A549 (cell line): ENCODE measurements around the gene ACP5. TPM values are rescaled to one million over a fixed set of nuclear protein-coding genes. Genes with fewer than 3 reads are reported as not detected.

ENCODE experiments used
- ATAC-seq, 2 experiments: fragments of 200-7000 bp in 1 of 2; fragments of >200 bp in 1 of 2; cut with Nextera tagmentation in 1 of 2; cut with Tn5 transposase in 1 of 2; 3 replicates each; pipeline versions ENCODE4 v1.8.0 to v1.9.1; 2018 to 2020; ENCODE audit warnings: mild to moderate bottlenecking in 1 of 2, moderate library complexity in 1 of 2
- CTCF ChIA-PET: fragments of 300-600 bp; sonication (Branson Sonifier 250); formaldehyde crosslinking; extraction: SDS; loops from one replicate; lab custom pipeline; 2021; ENCODE audit warnings: antibody characterized with exemption, inconsistent platforms; lab: Yijun Ruan, JAX
- POLR2A ChIA-PET: fragments of 350-600 bp; formaldehyde crosslinking; extraction: SDS; loops from one replicate; lab custom pipeline; 2021; ENCODE audit warnings: antibody characterized with exemption, inconsistent platforms; lab: Yijun Ruan, JAX
- DNase-seq, 2 experiments: peaks; one replicate each; pipeline versions ENCODE4 v3.0.0 to v3.0.0-alpha.2; 2011 to 2016; ENCODE audit warnings: low read depth in 1 of 2, low spot score in 1 of 2
- FAIRE-seq: peaks from 2 replicates; lab custom pipeline; 2011; peaks lifted over from hg19 to GRCh38; lab: Jason Lieb, UNC
- H3K27ac ChIP-seq, 2 experiments: fragments of >200 bp; sonication (Bioruptor Twin); formaldehyde crosslinking; 3 replicates each; pipeline ENCODE4 v1.5.1; 2016 to 2017
- H3K4me1 ChIP-seq: fragments of >200 bp; sonication (Bioruptor Twin); formaldehyde crosslinking; 3 replicates; pipeline ENCODE4 v1.6.1; 2016
- H3K4me2 ChIP-seq: fragments of >200 bp; sonication (Bioruptor Twin); formaldehyde crosslinking; 3 replicates; pipeline ENCODE4 v1.6.1; 2016
- H3K4me3 ChIP-seq: fragments of >200 bp; sonication (Bioruptor Twin); formaldehyde crosslinking; 3 replicates; pipeline ENCODE4 v1.5.1; 2016
- H3K9me3 ChIP-seq: fragments of >200 bp; sonication (Bioruptor Twin); formaldehyde crosslinking; 3 replicates; pipeline ENCODE4 v1.6.1; 2016
- BHLHE40 ChIP-seq: IDR thresholded peaks from 2 replicates; pipeline ENCODE4 v1.6.1; 2012; ENCODE audit warnings: low read depth, low read length, inconsistent platforms
- CBX2 ChIP-seq: fragments of 200-600 bp; sonication (generic); IDR thresholded peaks from 2 replicates; pipeline ENCODE4 v1.6.1; 2016; ENCODE audit warnings: low read depth, mild to moderate bottlenecking, borderline replicate concordance
- CBX8 ChIP-seq: fragments of 200-600 bp; sonication (generic); IDR thresholded peaks from 2 replicates; pipeline ENCODE4 v1.6.1; 2016
- EHMT2 ChIP-seq: fragments of 200-600 bp; sonication (generic); IDR thresholded peaks from 2 replicates; pipeline ENCODE4 v1.6.1; 2016; ENCODE audit warnings: antibody characterized with exemption, low read depth, mild to moderate bottlenecking, moderate library complexity
- FOSB ChIP-seq: fragments of 250-450 bp; sonication (Bioruptor Pico); IDR thresholded peaks from 2 replicates; pipeline ENCODE4 v1.5.0; 2020; ENCODE audit warnings: mild to moderate bottlenecking, moderate library complexity
- FOSL2 ChIP-seq, 2 experiments: fragments of 450-650 bp in 1 of 2; fragments of >200 bp in 1 of 2; sonication (Bioruptor Twin) in 1 of 2; formaldehyde crosslinking; IDR thresholded peaks; 2 replicates each; pipeline versions ENCODE4 v1.5.0 to v1.6.1; 2016 to 2020; ENCODE audit warnings: mild to moderate bottlenecking in 1 of 2, moderate library complexity in 1 of 2
- HDAC2 ChIP-seq: fragments of 200-600 bp; sonication (generic); IDR thresholded peaks from 2 replicates; pipeline ENCODE4 v1.6.1; 2016
- HEYL ChIP-seq: fragments of 250-450 bp; sonication (Bioruptor Pico); IDR thresholded peaks from 2 replicates; pipeline ENCODE4 v1.8.0; 2021; ENCODE audit warnings: mild to moderate bottlenecking, moderate library complexity
- HOXA7 ChIP-seq: fragments of 250-450 bp; sonication (Bioruptor Pico); IDR thresholded peaks from 2 replicates; pipeline ENCODE4 v1.5.0; 2020; ENCODE audit warnings: mild to moderate bottlenecking, moderate library complexity
- KDM5A ChIP-seq: fragments of 200-600 bp; sonication (generic); IDR thresholded peaks from 2 replicates; pipeline ENCODE4 v1.6.1; 2016; ENCODE audit warnings: antibody characterized with exemption, mild to moderate bottlenecking
- NFE2L2 ChIP-seq: fragments of 150-350 bp; conservative IDR thresholded peaks from 2 replicates; pipeline ENCODE4 v1.6.1; 2014; ENCODE audit warnings: low read length
- NR3C1 ChIP-seq: fragments of >200 bp; sonication (Bioruptor Twin); formaldehyde crosslinking; IDR thresholded peaks from 3 replicates; pipeline ENCODE4 v1.6.1; 2017
- POLR2AphosphoS2 ChIP-seq: conservative IDR thresholded peaks from 2 replicates; pipeline ENCODE4 v1.6.1; 2012; ENCODE audit warnings: low read length, improper control_type of control experiment, inconsistent platforms
- RAD21 ChIP-seq, 2 experiments: fragments of >200 bp in 1 of 2; sonication (Bioruptor Twin) in 1 of 2; formaldehyde crosslinking in 1 of 2; IDR thresholded peaks in 1 of 2; conservative IDR thresholded peaks in 1 of 2; 2 replicates in 1 of 2; 3 replicates in 1 of 2; pipeline ENCODE4 v1.6.1; 2012 to 2018; ENCODE audit warnings: inconsistent platforms in 1 of 2
- TFCP2L1 ChIP-seq: fragments of 250-450 bp; sonication (Bioruptor Pico); IDR thresholded peaks from 2 replicates; pipeline ENCODE4 v1.5.0; 2021; ENCODE audit warnings: mild to moderate bottlenecking
- ZFP36 ChIP-seq: fragments of 450-650 bp; IDR thresholded peaks from 2 replicates; pipeline ENCODE4 v1.6.1; 2014; ENCODE audit warnings: borderline replicate concordance; ENCODE audit not compliant: partially characterized antibody
- ZSCAN20 ChIP-seq: fragments of 250-450 bp; sonication (Bioruptor Pico); IDR thresholded peaks from 2 replicates; pipeline ENCODE4 v1.8.0; 2022; ENCODE audit warnings: mild to moderate bottlenecking, moderate library complexity
- WGBS: methylation state at CpG from one replicate; pipeline ENCODE4 v1.1.6; 2017; ENCODE audit errors: missing lambda C conversion rate; 5-methylcytosine and 5-hydroxymethylcytosine counted together
- polyA plus RNA-seq, 4 experiments: library from polyadenylated mRNA; depleted of rRNA in 3 of 4; stranded (reverse); fragments of >200 nt; fragmentation: RNase III in 1 of 4; extraction: RNeasy Plus Mini Kit Qiagen cat#74134 plus additional on column Dnase treatment in 1 of 4; gene quantifications; 2 replicates in 3 of 4; 3 replicates in 1 of 4; pipeline ENCODE4 v1.2.3, GENCODE V29; 2011 to 2017
- TF ChIP-seq, protein P1 (sequence below): fragments of 250-450 bp; sonication (Bioruptor Pico); IDR thresholded peaks from 2 replicates; pipeline ENCODE4 v1.5.0; 2021; ENCODE audit warnings: mild to moderate bottlenecking, moderate library complexity, borderline replicate concordance
- TF ChIP-seq, protein P2 (sequence below): fragments of 250-450 bp; sonication (Bioruptor Pico); IDR thresholded peaks from 2 replicates; pipeline ENCODE4 v1.5.0; 2020; ENCODE audit warnings: low read depth, mild to moderate bottlenecking, moderate library complexity
- TF ChIP-seq, protein P3 (sequence below): fragments of >200 bp; sonication (Bioruptor Twin); formaldehyde crosslinking; IDR thresholded peaks from 3 replicates; pipeline ENCODE4 v1.5.1; 2016
- TF ChIP-seq, protein P4 (sequence below): fragments of >200 bp; sonication (Bioruptor Twin); formaldehyde crosslinking; IDR thresholded peaks from 3 replicates; pipeline ENCODE4 v1.6.1; 2016
- TF ChIP-seq, protein P5 (sequence below): IDR thresholded peaks from 2 replicates; pipeline ENCODE4 v1.6.1; 2012

ACP5 gene
- polyA plus RNA-seq, 2 of the 4 experiments (the other 2 are of a cell fraction) = 0.05 TPM; not detected in 1

DNA sequence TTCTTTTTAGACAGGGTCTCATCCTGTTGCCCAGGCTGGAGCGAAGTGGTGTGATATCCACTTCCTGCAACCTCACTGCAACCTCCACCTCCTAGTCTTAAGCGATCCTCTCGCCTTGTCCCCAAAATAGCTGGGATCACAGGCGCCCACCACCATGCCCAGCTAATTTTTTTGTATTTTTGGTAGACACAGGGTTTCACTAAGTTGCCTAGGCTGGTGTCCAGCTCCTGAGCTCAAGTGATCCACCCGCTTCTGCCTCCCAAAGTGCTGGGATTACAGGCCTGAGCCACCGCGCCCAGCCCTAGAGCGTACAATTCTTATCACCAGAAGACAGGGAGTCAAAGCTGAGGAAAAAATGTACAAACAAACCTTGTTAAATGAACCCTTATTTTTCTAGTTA lies 13.9 kb downstream of the ACP5 start (continued):
- TF ChIP-seq, protein P1, sequence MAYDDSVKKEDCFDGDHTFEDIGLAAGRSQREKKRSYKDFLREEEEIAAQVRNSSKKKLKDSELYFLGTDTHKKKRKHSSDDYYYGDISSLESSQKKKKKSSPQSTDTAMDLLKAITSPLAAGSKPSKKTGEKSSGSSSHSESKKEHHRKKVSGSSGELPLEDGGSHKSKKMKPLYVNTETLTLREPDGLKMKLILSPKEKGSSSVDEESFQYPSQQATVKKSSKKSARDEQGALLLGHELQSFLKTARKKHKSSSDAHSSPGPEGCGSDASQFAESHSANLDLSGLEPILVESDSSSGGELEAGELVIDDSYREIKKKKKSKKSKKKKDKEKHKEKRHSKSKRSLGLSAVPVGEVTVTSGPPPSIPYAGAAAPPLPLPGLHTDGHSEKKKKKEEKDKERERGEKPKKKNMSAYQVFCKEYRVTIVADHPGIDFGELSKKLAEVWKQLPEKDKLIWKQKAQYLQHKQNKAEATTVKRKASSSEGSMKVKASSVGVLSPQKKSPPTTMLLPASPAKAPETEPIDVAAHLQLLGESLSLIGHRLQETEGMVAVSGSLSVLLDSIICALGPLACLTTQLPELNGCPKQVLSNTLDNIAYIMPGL (CRISPR knock-in tag) = no peak
- TF ChIP-seq FOSB (CRISPR knock-in tag) = no peak

DNA sequence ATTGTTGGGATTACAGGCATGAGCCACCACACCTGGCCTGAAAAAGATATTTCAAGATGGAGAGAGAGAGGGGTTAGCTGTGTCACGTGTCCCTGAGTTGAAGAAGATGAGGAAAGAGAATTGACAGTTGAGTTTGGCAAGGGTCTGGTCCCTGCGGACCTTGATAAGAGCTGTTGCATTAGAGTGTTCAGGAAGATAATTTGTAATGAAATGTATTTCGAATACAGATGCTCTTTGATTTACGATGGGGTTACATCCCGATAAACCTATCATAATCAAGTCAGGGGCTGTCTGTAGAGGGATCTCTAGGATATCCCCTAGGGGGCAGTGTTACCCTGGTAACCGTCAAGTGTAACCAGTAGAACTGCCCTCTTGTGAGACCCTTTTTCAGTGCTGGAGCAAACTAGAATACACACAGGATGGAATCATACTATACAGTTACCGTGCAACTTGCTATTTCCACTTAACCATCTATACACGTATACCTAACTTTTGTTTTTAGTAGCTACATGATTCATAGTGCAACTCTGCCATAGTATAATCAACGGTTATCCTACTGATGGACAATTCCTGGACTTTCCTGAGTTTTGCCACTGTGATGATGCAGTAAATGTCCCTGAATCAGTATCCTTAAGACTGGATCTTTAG lies 16.9 kb downstream of the ACP5 start:
- peak in 1 of 2 experiments; percentile 57; a peak in 3 of 6 replicates for ATAC-seq
- peak; percentile 26 to 56; a peak in 2 of 5 replicates for TF ChIP-seq RAD21 (conservative IDR thresholded peaks at IDR 0.05 in 1 of 2, IDR thresholded peaks at IDR 0.05 in 1 of 2)
- no peak for TF ChIP-seq FOSB (CRISPR knock-in tag)
- TF ChIP-seq ZFP36 = no peak
- TF ChIP-seq EHMT2 = no peak
- TF ChIP-seq NR3C1 = no peak
- TF ChIP-seq, protein P2, sequence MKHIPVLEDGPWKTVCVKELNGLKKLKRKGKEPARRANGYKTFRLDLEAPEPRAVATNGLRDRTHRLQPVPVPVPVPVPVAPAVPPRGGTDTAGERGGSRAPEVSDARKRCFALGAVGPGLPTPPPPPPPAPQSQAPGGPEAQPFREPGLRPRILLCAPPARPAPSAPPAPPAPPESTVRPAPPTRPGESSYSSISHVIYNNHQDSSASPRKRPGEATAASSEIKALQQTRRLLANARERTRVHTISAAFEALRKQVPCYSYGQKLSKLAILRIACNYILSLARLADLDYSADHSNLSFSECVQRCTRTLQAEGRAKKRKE (CRISPR knock-in tag) = no peak
- no peak for TF ChIP-seq FOSL2 (IDR thresholded peaks at IDR 0.05)
- TF ChIP-seq FOSL2 (CRISPR knock-in tag; IDR thresholded peaks at IDR 0.05) = no peak
- TF ChIP-seq, protein P3, sequence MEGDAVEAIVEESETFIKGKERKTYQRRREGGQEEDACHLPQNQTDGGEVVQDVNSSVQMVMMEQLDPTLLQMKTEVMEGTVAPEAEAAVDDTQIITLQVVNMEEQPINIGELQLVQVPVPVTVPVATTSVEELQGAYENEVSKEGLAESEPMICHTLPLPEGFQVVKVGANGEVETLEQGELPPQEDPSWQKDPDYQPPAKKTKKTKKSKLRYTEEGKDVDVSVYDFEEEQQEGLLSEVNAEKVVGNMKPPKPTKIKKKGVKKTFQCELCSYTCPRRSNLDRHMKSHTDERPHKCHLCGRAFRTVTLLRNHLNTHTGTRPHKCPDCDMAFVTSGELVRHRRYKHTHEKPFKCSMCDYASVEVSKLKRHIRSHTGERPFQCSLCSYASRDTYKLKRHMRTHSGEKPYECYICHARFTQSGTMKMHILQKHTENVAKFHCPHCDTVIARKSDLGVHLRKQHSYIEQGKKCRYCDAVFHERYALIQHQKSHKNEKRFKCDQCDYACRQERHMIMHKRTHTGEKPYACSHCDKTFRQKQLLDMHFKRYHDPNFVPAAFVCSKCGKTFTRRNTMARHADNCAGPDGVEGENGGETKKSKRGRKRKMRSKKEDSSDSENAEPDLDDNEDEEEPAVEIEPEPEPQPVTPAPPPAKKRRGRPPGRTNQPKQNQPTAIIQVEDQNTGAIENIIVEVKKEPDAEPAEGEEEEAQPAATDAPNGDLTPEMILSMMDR = peak; percentile 51
- H3K9me3 ChIP-seq = no peaks in the 10 kb centered on the region
- DNase-seq = peak in 1 of 2 experiments; percentile 73
- ChIA-PET CTCF (interaction anchor here (0.6 to 1.3 kb wide), 5 partner anchors 9 to 154 kb away, joined by 3 to 5 read pairs (median 3); no protein-coding TSS in a partner anchor), POLR2A (no interaction called here)
- peak overlapping the region; percentile 74; the same call in 2 of the 3 replicates for H3K4me3 ChIP-seq
- peak overlapping the region; percentile 60 for H3K4me2 ChIP-seq
- FAIRE-seq = no peak
- WGBS = 48% methylated on average over 9 of the region's 9 CpGs
- H3K27ac ChIP-seq = no peak overlapping the region; a peak in 3 of 6 replicates
- peaks cover 7% of the 10 kb centered on the region; the same call in 2 of the 3 replicates for H3K4me1 ChIP-seq

DNA sequence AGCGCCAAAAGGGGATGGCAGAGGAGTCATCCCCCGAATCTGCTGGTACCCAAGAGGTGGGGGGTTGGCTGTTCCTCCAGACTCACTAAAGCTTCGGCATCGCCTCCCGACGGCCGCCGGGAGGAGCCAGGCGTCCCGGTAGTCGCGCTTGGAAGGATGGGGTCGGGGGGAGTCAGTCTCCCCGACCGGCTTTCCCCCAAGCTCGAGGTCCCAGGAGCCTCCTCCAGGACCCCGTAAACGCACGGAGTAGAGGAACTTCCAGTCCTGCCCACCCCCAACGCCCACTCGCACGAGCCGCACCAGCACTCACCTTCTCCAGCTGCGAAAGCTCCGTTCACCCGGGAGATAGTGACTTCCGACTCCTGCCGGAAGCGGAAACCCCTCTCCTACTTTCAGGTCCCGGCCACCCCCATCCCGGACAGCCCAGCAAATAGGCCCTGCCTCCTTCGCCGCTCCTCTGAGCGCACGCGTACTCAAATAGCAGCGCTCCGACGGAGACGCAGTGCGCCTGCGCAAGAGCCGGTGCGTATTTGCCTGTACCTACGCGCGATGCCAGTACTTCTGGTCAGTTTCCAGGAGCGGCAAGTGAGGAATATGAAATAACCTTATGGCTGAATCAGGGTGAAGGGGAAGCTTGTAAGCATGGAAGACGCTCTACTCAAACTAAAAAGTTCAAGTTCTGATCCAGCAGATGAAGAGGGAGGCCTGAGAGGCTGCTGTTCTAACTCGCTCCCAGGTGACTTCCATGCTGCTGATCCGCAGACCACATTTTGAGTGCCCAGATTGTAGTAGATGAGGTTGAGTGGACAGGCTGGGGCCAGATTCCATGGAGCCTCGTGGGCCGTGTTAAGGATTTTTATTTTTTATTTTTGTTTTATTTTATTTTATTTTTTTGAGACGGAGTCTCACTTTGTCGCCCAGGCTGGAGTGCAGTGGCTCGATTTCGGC lies 18.3 kb downstream of the ACP5 start, which contains the start of gene ELOF1:
TSS of gene ELOF1 (minus strand) at position 350 of the 948 bp plus-strand sequence. CDS start 4,883 bp downstream, outside the sequence.
- POLR2A ChIA-PET = interaction anchor here (0.6 to 1.7 kb wide), 7 partner anchors 9 to 50 kb away, joined by 3 to 7 read pairs (median 3); partner anchors contain the start of gene ECSIT
- DNase-seq (peak; percentile 94 to 97), FAIRE-seq (no peak), ATAC-seq (peak; percentile 99 to 100)
- Histone ChIP-seq H3K27ac (peak within 1 kb of the TSS; percentile 79 to 88), H3K4me2 (peak within 1 kb of the TSS; percentile 82), H3K4me1 (peaks cover 7% of the 10 kb centered on the region; the same call in 2 of the 3 replicates), H3K4me3 (peak within 1 kb of the TSS; percentile 74), H3K9me3 (no peaks in the 10 kb centered on the region)
- CTCF ChIA-PET = interaction anchor here (0.7 to 2.1 kb wide), 6 partner anchors 13 to 100 kb away, joined by 3 to 11 read pairs (median 4); no protein-coding TSS in a partner anchor
- WGBS = 4% methylated on average over 20 of the region's 57 CpGs
- TF ChIP-seq POLR2AphosphoS2 (no peak), CBX2 (no peak), HEYL (no peak), NFE2L2 (no peak), ZFP36 (no peak), HDAC2 (no peak), CBX8 (no peak), KDM5A (0 out of 2 replicates have a peak, but pooled peaks have one; percentile 20), TFCP2L1 (no peak), RAD21 (conservative IDR thresholded peaks at IDR 0.05 in 1 of 2, IDR thresholded peaks at IDR 0.05 in 1 of 2) (no peak), FOSL2 (IDR thresholded peaks at IDR 0.05) (no peak), FOSL2 (CRISPR knock-in tag; IDR thresholded peaks at IDR 0.05) (no peak), ZSCAN20 (CRISPR knock-in tag) (no peak), BHLHE40 (no peak), HOXA7 (CRISPR knock-in tag) (no peak)
- TF ChIP-seq, protein P4, sequence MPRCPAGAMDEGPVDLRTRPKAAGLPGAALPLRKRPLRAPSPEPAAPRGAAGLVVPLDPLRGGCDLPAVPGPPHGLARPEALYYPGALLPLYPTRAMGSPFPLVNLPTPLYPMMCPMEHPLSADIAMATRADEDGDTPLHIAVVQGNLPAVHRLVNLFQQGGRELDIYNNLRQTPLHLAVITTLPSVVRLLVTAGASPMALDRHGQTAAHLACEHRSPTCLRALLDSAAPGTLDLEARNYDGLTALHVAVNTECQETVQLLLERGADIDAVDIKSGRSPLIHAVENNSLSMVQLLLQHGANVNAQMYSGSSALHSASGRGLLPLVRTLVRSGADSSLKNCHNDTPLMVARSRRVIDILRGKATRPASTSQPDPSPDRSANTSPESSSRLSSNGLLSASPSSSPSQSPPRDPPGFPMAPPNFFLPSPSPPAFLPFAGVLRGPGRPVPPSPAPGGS = peak; percentile 58; the same call in 1 of the 3 replicates
- TF ChIP-seq, protein P5, sequence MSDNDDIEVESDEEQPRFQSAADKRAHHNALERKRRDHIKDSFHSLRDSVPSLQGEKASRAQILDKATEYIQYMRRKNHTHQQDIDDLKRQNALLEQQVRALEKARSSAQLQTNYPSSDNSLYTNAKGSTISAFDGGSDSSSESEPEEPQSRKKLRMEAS = 0 out of 2 replicates have a peak, but pooled peaks have one; percentile 33
